ENCODE data around the gene MFAP1. TPM values are rescaled to one million over a fixed set of nuclear protein-coding genes. Genes with fewer than 3 reads are reported as not detected.

Gene MFAP1
- total RNA-seq = 28.4 and 38.1 TPM in 2 replicates

GRCh38 chr15:43824302-43825246, at the start of gene MFAP1:
Gene MFAP1 (minus strand): TSS chr15:43824690. CDS start chr15:43824569, 121 bp downstream.

GRCh38 chr15:43826508-43827341, 2.2 kb upstream of the MFAP1 start, which contains the start of gene WDR76:
Gene WDR76 (plus strand): TSS chr15:43827002. CDS start chr15:43827033, 31 bp downstream.

GRCh38 chr15:43800286-43801141, 24.0 kb downstream of the MFAP1 start, which contains the start of gene HYPK:
Gene HYPK (plus strand): TSS chr15:43800599. CDS start chr15:43800623, 24 bp downstream.

GRCh38 chr15:43799945-43800285, 24.6 kb downstream of the MFAP1 start, which contains the start of gene SERINC4:
Gene SERINC4 (minus strand): TSS chr15:43800220. CDS start chr15:43799986, 234 bp downstream.

DNA sequence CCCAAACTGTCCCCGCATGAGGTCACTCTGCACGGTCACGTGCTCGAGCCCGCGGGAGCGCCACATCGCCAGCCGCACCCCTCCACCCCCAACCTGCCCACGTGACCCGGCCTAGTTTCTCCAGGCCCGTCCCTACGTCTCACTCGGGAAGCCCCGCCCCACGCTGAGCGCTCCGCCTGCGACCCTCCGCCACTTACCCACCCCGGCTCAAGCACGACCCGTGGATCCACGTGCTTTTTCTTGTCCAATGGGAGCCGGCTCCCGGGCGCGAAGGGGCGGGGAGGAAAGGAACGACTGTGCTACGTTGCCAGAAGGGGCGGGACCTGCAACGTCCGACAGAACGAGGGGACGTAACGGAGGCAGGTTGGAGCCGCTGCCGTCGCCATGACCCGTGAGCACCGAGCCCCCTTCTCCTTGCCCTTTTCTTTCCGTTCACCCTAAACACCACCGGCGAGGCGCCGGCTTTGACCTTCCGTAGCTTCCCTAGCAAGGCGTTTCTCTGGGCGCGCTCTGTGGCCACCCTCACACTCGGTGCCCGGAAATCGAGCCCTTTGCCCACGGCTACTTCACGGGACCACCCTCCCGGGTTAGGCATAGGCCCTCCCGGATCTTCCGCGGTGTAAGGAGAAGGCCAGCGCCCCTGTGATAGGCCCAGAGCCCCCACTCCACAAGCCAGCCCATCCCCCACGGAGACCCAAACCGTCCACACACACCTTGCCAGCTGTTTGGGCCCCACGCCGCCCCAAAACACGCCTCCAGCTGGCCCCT, 32.3 kb downstream of the MFAP1 start, which contains the start of gene SERF2:
Gene SERF2, plus strand, starts transcription at position 328 of the 768 bp plus-strand sequence. Its CDS starts 57 bp downstream, at position 385.

DNA sequence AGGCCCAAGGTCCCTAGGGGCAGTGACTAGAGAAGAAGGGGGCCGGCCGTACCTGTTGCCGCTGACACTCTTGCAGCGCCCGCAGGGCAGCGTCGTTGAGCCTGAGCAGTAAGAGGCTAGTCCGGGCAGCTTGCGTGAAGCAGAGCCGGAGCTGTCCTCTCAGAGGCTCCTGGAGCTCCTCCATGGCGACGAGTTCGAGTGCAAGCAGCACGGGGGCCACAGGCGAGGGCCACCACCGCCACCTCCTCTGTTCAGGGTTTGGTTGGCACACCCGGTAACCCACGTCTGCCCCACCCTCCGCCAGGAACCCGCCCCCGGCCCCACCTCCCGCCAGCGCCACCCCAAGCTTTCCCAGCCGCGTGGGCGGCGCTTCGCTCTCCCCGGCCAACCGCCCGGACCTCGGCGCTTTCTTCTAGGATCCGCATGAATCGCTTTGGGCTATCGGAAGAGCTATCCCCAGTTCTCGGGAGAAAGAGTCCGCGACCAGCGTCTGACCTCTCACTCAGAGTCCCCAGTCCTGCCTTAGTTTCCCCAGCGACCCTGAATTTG, 47.7 kb downstream of the MFAP1 start, which contains the start of gene ELL3:
Gene ELL3, minus strand, starts transcription at position 249 of the 549 bp plus-strand sequence. Its CDS starts 65 bp downstream, at position 184.

Other genes with a start within 250 kb of the MFAP1 start
- gene PPIP5K1, start 234.5 kb downstream of the MFAP1 start, total RNA-seq = 53.3 and 101 TPM in 2 replicates
- 17.8 and 69.5 TPM in 2 replicates for gene CKMT1B, start 230.7 kb downstream of the MFAP1 start, total RNA-seq
- gene STRC, start 205.9 kb downstream of the MFAP1 start, total RNA-seq = 0.34 and 0.71 TPM in 2 replicates
- gene CATSPER2, start 175.8 kb downstream of the MFAP1 start, total RNA-seq = 1.4 and 6.7 TPM in 2 replicates
- gene CKMT1A, start 130.8 kb downstream of the MFAP1 start, total RNA-seq = 21.5 and 63.9 TPM in 2 replicates
- 223 and 333 TPM in 2 replicates for gene PDIA3, start 78.3 kb downstream of the MFAP1 start, total RNA-seq
- gene ELL3, start 47.7 kb downstream of the MFAP1 start, total RNA-seq = 21.9 and 24.1 TPM in 2 replicates
- 224 and 266 TPM in 2 replicates for gene SERF2, start 32.4 kb downstream of the MFAP1 start, total RNA-seq
- 0.07 TPM in 1 of 2 replicates, not detected in the other for gene SERINC4, start 24.5 kb downstream of the MFAP1 start, total RNA-seq
- 4.3 and 5.8 TPM in 2 replicates for gene HYPK, start 24.1 kb downstream of the MFAP1 start, total RNA-seq
- gene WDR76, start 2.3 kb upstream of the MFAP1 start, total RNA-seq = 1.4 and 1.6 TPM in 2 replicates